Neutrophil (primary cell): ENCODE measurements around the gene PSAP.
A peak's percentile ranks its signal among the peaks of the same experiment; 100 is the strongest.
"Not testable (repeated sequence)": the region's sequence is repeated elsewhere in the genome, so short reads cannot be mapped to it uniquely, and the experiment has no call there.

Source experiments
- H3K27ac ChIP-seq: fragments of 200-600 bp; sonication (generic); 2 replicates; pipeline ENCODE4 v1.5.1; 2016; ENCODE audit warnings: mild to moderate bottlenecking, moderate library complexity
- H3K27me3 ChIP-seq: fragments of 200-600 bp; sonication (generic); 2 replicates; pipeline ENCODE4 v1.6.0; 2016; ENCODE audit warnings: mild to moderate bottlenecking
- H3K36me3 ChIP-seq: fragments of 200-600 bp; sonication (generic); 2 replicates; pipeline ENCODE4 v1.5.1; 2017
- H3K4me1 ChIP-seq, 2 experiments: fragments of 200-600 bp in 1 of 2; sonication (generic) in 1 of 2; 1 replicate in 1 of 2; 2 replicates in 1 of 2; pipeline versions ENCODE4 v1.5.1 to v1.6.1; 2013 to 2016; ENCODE audit warnings: low read depth in 1 of 2, low read length in 1 of 2, mild to moderate bottlenecking in 1 of 2, moderate library complexity in 1 of 2; ENCODE audit not compliant: control insufficient read depth in 1 of 2, insufficient read depth in 1 of 2
- H3K4me3 ChIP-seq, 2 experiments: fragments of 200-600 bp in 1 of 2; sonication (generic) in 1 of 2; 1 replicate in 1 of 2; 2 replicates in 1 of 2; pipeline ENCODE4 v1.5.1; 2013 to 2016; ENCODE audit warnings: low read depth in 1 of 2, low read length in 1 of 2, mild to moderate bottlenecking in 1 of 2, moderate library complexity in 1 of 2
- H3K9me3 ChIP-seq: fragments of 200-600 bp; sonication (generic); 2 replicates; pipeline ENCODE4 v1.5.1; 2016
- CTCF ChIP-seq: fragments of 200-600 bp; sonication (generic); IDR thresholded peaks from 2 replicates; pipeline ENCODE4 v1.5.1; 2016; ENCODE audit warnings: antibody characterized with exemption

Gene PSAP

GRCh38 chr10:71856619-71857018 lies 5.6 kb upstream of the PSAP start:
- Histone ChIP-seq H3K4me3 (no peak overlapping the region), H3K27ac (no peak overlapping the region), H3K27me3 (no peaks in the 10 kb centered on the region), H3K36me3 (no peaks in the 10 kb centered on the region), H3K9me3 (no peaks in the 10 kb centered on the region), H3K4me1 (peaks cover 23% of the 10 kb centered on the region in 2 experiments)
- no peak for TF ChIP-seq CTCF

GRCh38 chr10:71854031-71854430 lies 3.0 kb upstream of the PSAP start:
- Histone ChIP-seq H3K27me3 (no peaks in the 10 kb centered on the region), H3K36me3 (no peaks in the 10 kb centered on the region), H3K4me3 (no peak overlapping the region), H3K27ac (no peak overlapping the region), H3K9me3 (no peaks in the 10 kb centered on the region), H3K4me1 (peaks cover 28 to 33% of the 10 kb centered on the region in 2 experiments)
- no peak for TF ChIP-seq CTCF

- H3K27me3 ChIP-seq, result no peaks in the 10 kb centered on the region
- H3K27ac ChIP-seq, result peak overlapping the region; percentile 81
- H3K9me3 ChIP-seq, result no peaks in the 10 kb centered on the region
- peak; percentile 17 for TF ChIP-seq CTCF
- no peaks in the 10 kb centered on the region for H3K36me3 ChIP-seq
- peaks cover 43 to 49% of the 10 kb centered on the region in 2 experiments for H3K4me1 ChIP-seq
- H3K4me3 ChIP-seq, result peak overlapping the region in 1 of 2 experiments; percentile 73
These were observed 1.4 kb upstream of the PSAP start for GRCh38 chr10:71852355-71852937.

GRCh38 chr10:71851465-71852095 lies 529 bp upstream of the PSAP start:
- H3K9me3 ChIP-seq, H3K27me3 ChIP-seq, H3K36me3 ChIP-seq: not testable (repeated sequence)
- Histone ChIP-seq H3K4me3 (peak overlapping the region; percentile 73 to 99), H3K27ac (peak overlapping the region; percentile 81), H3K4me1 (peaks cover 52 to 57% of the 10 kb centered on the region in 2 experiments)

- no peaks in the 10 kb centered on the region for H3K9me3 ChIP-seq
- peak overlapping the region; percentile 81 for H3K27ac ChIP-seq
- peaks cover 66 to 71% of the 10 kb centered on the region in 2 experiments for H3K4me1 ChIP-seq
- peak overlapping the region; percentile 73 to 99 for H3K4me3 ChIP-seq
- no peaks in the 10 kb centered on the region for H3K27me3 ChIP-seq
- H3K36me3 ChIP-seq, result no peaks in the 10 kb centered on the region
- no peak for TF ChIP-seq CTCF
These were observed 869 bp downstream of the PSAP start for GRCh38 chr10:71850021-71850742.

GRCh38 chr10:71849461-71849908 lies 1.6 kb downstream of the PSAP start:
- Histone ChIP-seq H3K4me1 (peaks cover 73 to 78% of the 10 kb centered on the region in 2 experiments), H3K27ac (peak overlapping the region; percentile 81), H3K36me3 (no peaks in the 10 kb centered on the region), H3K27me3 (no peaks in the 10 kb centered on the region), H3K9me3 (no peaks in the 10 kb centered on the region), H3K4me3 (peak overlapping the region; percentile 73 to 99)
- no peak for TF ChIP-seq CTCF
